ENCODE results near the gene JUN. TPM values are rescaled to one million over a fixed set of nuclear protein-coding genes. Genes with fewer than 3 reads are reported as not detected.

Gene JUN
- polyA plus RNA-seq, 3 donors, result 29.3 to 330 (median 31.3) TPM

DNA sequence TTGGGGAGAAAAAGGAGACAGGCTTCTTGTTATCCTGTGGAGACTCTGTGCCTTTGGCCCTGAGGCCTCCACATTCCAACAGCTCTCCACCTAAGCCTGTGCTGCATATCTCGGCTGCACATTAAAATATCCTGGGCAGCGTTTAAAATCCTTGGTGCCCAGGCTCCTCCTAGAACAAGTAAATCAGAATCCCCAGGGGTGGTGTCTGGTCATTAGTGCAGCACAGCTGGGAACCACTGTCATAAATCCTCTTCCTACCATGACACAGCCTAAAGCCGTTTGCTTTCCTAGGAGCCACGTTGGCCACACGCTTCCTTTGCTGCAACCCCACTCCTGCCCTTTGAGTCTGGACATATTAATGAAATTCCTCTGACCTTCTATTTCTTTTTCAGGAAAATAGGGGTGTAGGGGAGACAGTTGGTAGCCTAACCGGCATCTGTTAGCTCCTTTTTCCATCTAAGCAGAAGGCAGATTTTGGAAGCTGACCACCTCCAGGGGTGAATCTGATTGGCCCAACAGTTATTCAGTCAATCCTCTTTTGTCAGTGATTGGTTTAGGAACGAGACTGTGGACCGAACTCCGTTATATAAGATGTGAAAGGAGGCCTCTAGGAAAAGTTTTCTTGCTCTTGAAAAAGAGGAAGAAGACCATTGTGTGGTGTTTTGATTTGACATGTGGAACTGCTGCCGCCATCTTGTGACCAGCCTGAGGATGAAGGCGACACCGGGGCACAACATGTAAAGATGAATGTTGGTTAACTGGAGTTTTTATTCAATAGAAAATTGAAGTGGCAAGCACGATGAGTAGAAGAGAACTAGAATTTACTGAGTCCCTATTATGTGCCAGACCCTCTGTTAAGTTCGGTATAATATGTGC is 41.9 kb downstream of the JUN start:
- TF ChIP-seq, protein P1, sequence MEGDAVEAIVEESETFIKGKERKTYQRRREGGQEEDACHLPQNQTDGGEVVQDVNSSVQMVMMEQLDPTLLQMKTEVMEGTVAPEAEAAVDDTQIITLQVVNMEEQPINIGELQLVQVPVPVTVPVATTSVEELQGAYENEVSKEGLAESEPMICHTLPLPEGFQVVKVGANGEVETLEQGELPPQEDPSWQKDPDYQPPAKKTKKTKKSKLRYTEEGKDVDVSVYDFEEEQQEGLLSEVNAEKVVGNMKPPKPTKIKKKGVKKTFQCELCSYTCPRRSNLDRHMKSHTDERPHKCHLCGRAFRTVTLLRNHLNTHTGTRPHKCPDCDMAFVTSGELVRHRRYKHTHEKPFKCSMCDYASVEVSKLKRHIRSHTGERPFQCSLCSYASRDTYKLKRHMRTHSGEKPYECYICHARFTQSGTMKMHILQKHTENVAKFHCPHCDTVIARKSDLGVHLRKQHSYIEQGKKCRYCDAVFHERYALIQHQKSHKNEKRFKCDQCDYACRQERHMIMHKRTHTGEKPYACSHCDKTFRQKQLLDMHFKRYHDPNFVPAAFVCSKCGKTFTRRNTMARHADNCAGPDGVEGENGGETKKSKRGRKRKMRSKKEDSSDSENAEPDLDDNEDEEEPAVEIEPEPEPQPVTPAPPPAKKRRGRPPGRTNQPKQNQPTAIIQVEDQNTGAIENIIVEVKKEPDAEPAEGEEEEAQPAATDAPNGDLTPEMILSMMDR (IDR thresholded peaks at IDR 0.05), result no peak
- no peak overlapping the region for H3K4me3 Mint-ChIP-seq
- H3K27me3 Mint-ChIP-seq (ENCODE audit: low read depth in 3 of 3), result peaks cover 2 to 5% (median 5%) of the 10 kb centered on the region in 3 donors
- intact Hi-C loops (cut with micrococcal nuclease), result loop anchor here (5.0 to 10.0 kb wide), 5 partner anchors 35 to 1015 kb away; partner anchors contain the start of gene JUN (in 1 of the 2)
- Histone ChIP-seq H3K27me3 (ENCODE audit: control insufficient read depth in 2 of 2, insufficient read depth in 2 of 2, low read length in 2 of 2) (no peaks in the 10 kb centered on the region), H4K20me1 (ENCODE audit: insufficient read depth, low read length) (no peaks in the 10 kb centered on the region), H3K27ac (ENCODE audit: low read depth in 1 of 2, low read length in 2 of 2) (no peak overlapping the region), H3K9ac (ENCODE audit: insufficient read depth, low read length, poor library complexity, severe bottlenecking) (no peak overlapping the region), H3K36me3 (replicated peaks in 1 of 2; ENCODE audit: control insufficient read depth in 1 of 2, insufficient read depth in 2 of 2, low read length in 2 of 2) (no peaks in the 10 kb centered on the region), H3K4me3 (replicated peaks in 1 of 3; ENCODE audit: low read depth in 2 of 3, low read length in 3 of 3) (no peak overlapping the region), H3K4me2 (replicated peaks; ENCODE audit: extremely low read depth, low read length, poor library complexity, severe bottlenecking) (no peak overlapping the region), H3K4me1 (ENCODE audit: control insufficient read depth in 1 of 2, insufficient read depth in 2 of 2, low read length in 2 of 2) (peaks cover 16 to 25% of the 10 kb centered on the region in 2 donors), H3K79me2 (ENCODE audit: insufficient read depth, low read length) (no peaks in the 10 kb centered on the region), H3K9me3 (replicated peaks in 1 of 2; ENCODE audit: control insufficient read depth in 1 of 2, insufficient read depth in 1 of 2, low read length in 2 of 2) (no peaks in the 10 kb centered on the region), H2AFZ (ENCODE audit: insufficient read depth, low read depth, low read length, poor library complexity, severe bottlenecking) (no peak overlapping the region)
- DNase-seq, result no peak
- peaks cover 23% of the 10 kb centered on the region for H3K4me1 Mint-ChIP-seq
- peaks cover 0 to 5% (median 2%) of the 10 kb centered on the region in 7 donors for H3K9me3 Mint-ChIP-seq
- peak overlapping the region in 1 of 7 donors; percentile 0 for H3K27ac Mint-ChIP-seq
- WGBS (ENCODE audit: insufficient coverage), result 94% methylated on average over 8 of the region's 14 CpGs
- H3K36me3 Mint-ChIP-seq, result no peaks in the 10 kb centered on the region

- H3K4me2 ChIP-seq (replicated peaks; ENCODE audit: extremely low read depth, low read length, poor library complexity, severe bottlenecking), result no peak overlapping the region
- Mint-ChIP-seq H3K27me3 (ENCODE audit: low read depth in 3 of 3) (peaks cover 2 to 3% (median 2%) of the 10 kb centered on the region in 3 donors), H3K27ac (no peak overlapping the region), H3K4me3 (no peak overlapping the region), H3K4me1 (peaks cover 24% of the 10 kb centered on the region), H3K36me3 (no peaks in the 10 kb centered on the region), H3K9me3 (peaks cover 0 to 5% (median 2%) of the 10 kb centered on the region in 7 donors)
- H4K20me1 ChIP-seq (ENCODE audit: insufficient read depth, low read length), result no peaks in the 10 kb centered on the region
- TF ChIP-seq, protein P1 (IDR thresholded peaks at IDR 0.05), result peak; percentile 92
- H3K27ac ChIP-seq (ENCODE audit: low read depth in 1 of 2, low read length in 2 of 2), result peak overlapping the region in 1 of 2 donors; percentile 63
- 0% methylated on average over 1 of the region's 3 CpGs for WGBS (ENCODE audit: insufficient coverage)
- H3K27me3 ChIP-seq (ENCODE audit: control insufficient read depth in 2 of 2, insufficient read depth in 2 of 2, low read length in 2 of 2), result no peaks in the 10 kb centered on the region
- H3K9me3 ChIP-seq (replicated peaks in 1 of 2; ENCODE audit: control insufficient read depth in 1 of 2, insufficient read depth in 1 of 2, low read length in 2 of 2), result no peaks in the 10 kb centered on the region
- H3K79me2 ChIP-seq (ENCODE audit: insufficient read depth, low read length), result no peaks in the 10 kb centered on the region
- no peak overlapping the region for H2AFZ ChIP-seq (ENCODE audit: insufficient read depth, low read depth, low read length, poor library complexity, severe bottlenecking)
- H3K4me1 ChIP-seq (ENCODE audit: control insufficient read depth in 1 of 2, insufficient read depth in 2 of 2, low read length in 2 of 2), result peaks cover 16 to 25% of the 10 kb centered on the region in 2 donors
- peak; percentile 35 to 74 (median 54) for DNase-seq
- no peaks in the 10 kb centered on the region for H3K36me3 ChIP-seq (replicated peaks in 1 of 2; ENCODE audit: control insufficient read depth in 1 of 2, insufficient read depth in 2 of 2, low read length in 2 of 2)
- no peak overlapping the region for H3K9ac ChIP-seq (ENCODE audit: insufficient read depth, low read length, poor library complexity, severe bottlenecking)
- intact Hi-C loops (cut with micrococcal nuclease), result loop anchor here (5.0 to 10.0 kb wide), 6 partner anchors 37 to 1017 kb away; partner anchors contain the start of gene JUN (in 1 of the 2)
- no peak overlapping the region for H3K4me3 ChIP-seq (replicated peaks in 1 of 3; ENCODE audit: low read depth in 2 of 3, low read length in 3 of 3)
Observed at GRCh38 chr1:58739856-58740466, 43.9 kb downstream of the JUN start.

All from CD14-positive monocyte (primary cell).